WTC11 (cell line): ENCODE measurements around the gene ATP6V1G3. TPM values are rescaled to one million over a fixed set of nuclear protein-coding genes. Genes with fewer than 3 reads are reported as not detected.

Experiments used
- ATAC-seq: fragments of 200-7000 bp; cut with Tn5 transposase; 2 replicates; pipeline ENCODE4 v1.10.0; 2021; ENCODE audit warnings: mild to moderate bottlenecking, moderate library complexity
- CTCF ChIA-PET: fragments of 300-600 bp; sonication (Branson Sonifier 250); formaldehyde crosslinking; loops from one replicate; lab custom pipeline; 2021; ENCODE audit warnings: antibody characterized with exemption; lab: Charles Lee
- POLR2A ChIA-PET: fragments of 350-600 bp; sonication (Branson Sonifier 250); formaldehyde crosslinking; loops from one replicate; lab custom pipeline; 2021; ENCODE audit warnings: antibody characterized with exemption; lab: Charles Lee
- DNase-seq: peaks from one replicate; pipeline ENCODE4 v3.0.0; 2021; ENCODE audit warnings: low spot score
- H3K27ac Mint-ChIP-seq: 2 replicates; pipeline ENCODE4 v1.8.0; 2021; ENCODE audit warnings: mixed read lengths
- H3K27me3 Mint-ChIP-seq: 2 replicates; pipeline ENCODE4 v1.8.0; 2021; ENCODE audit warnings: low read depth, mild to moderate bottlenecking, moderate library complexity, mixed read lengths
- H3K36me3 Mint-ChIP-seq: 2 replicates; pipeline ENCODE4 v1.8.0; 2021; ENCODE audit warnings: mixed read lengths
- H3K4me1 Mint-ChIP-seq: 2 replicates; pipeline ENCODE4 v1.8.0; 2022; ENCODE audit warnings: mixed read lengths
- H3K4me3 Mint-ChIP-seq: 2 replicates; pipeline ENCODE4 v1.8.0; 2021; ENCODE audit warnings: mild to moderate bottlenecking, moderate library complexity, mixed read lengths
- H3K9me3 Mint-ChIP-seq: 2 replicates; pipeline ENCODE4 v1.8.0; 2021; ENCODE audit warnings: mixed read lengths
- CREB1 ChIP-seq: sonication (generic); formaldehyde crosslinking; IDR thresholded peaks from 2 replicates; pipeline ENCODE4 v1.8.0; 2023; ENCODE audit warnings: mild to moderate bottlenecking, missing genetic modification reagents
- EMX1 ChIP-seq: fragments of 250-450 bp; sonication (Bioruptor Pico); IDR thresholded peaks from 2 replicates; pipeline ENCODE4 v1.8.0; 2021; ENCODE audit warnings: mild to moderate bottlenecking
- FOXK1 ChIP-seq: sonication (generic); formaldehyde crosslinking; IDR thresholded peaks from 2 replicates; pipeline ENCODE4 v1.8.0; 2022; ENCODE audit warnings: mild to moderate bottlenecking, moderate library complexity, missing genetic modification reagents
- HMGA2 ChIP-seq: fragments of 250-450 bp; sonication (Bioruptor Pico); IDR thresholded peaks from 2 replicates; pipeline ENCODE4 v1.4.0; 2021; ENCODE audit warnings: mild to moderate bottlenecking, moderate library complexity
- HMGXB4 ChIP-seq: sonication (generic); formaldehyde crosslinking; IDR thresholded peaks from 2 replicates; pipeline ENCODE4 v1.8.1; 2023; ENCODE audit warnings: mild to moderate bottlenecking, moderate library complexity, missing genetic modification reagents
- MLX ChIP-seq: sonication (generic); formaldehyde crosslinking; IDR thresholded peaks from 2 replicates; pipeline ENCODE4 v1.8.1; 2023; ENCODE audit warnings: mild to moderate bottlenecking, missing genetic modification reagents, moderate library complexity
- NFYB ChIP-seq: sonication (generic); formaldehyde crosslinking; conservative IDR thresholded peaks from 2 replicates; pipeline ENCODE4 v1.8.0; 2022; ENCODE audit warnings: low read depth, missing genetic modification reagents
- RELA ChIP-seq: sonication (generic); formaldehyde crosslinking; IDR thresholded peaks from 2 replicates; pipeline ENCODE4 v1.8.1; 2022; ENCODE audit warnings: missing genetic modification reagents, mild to moderate bottlenecking, borderline replicate concordance
- TCF7 ChIP-seq: sonication (generic); formaldehyde crosslinking; IDR thresholded peaks from 2 replicates; pipeline ENCODE4 v1.8.0; 2022; ENCODE audit warnings: mild to moderate bottlenecking, low read depth, missing genetic modification reagents, moderate library complexity
- TEAD4 ChIP-seq: sonication (generic); formaldehyde crosslinking; IDR thresholded peaks from 2 replicates; pipeline ENCODE4 v1.8.0; 2022; ENCODE audit warnings: mild to moderate bottlenecking, missing genetic modification reagents
- ZMAT4 ChIP-seq: fragments of 250-450 bp; sonication (Bioruptor Pico); IDR thresholded peaks from 2 replicates; pipeline ENCODE4 v1.9.0; 2021; ENCODE audit warnings: mild to moderate bottlenecking
- ZNF219 ChIP-seq: sonication (generic); formaldehyde crosslinking; IDR thresholded peaks from 2 replicates; pipeline ENCODE4 v1.8.0; 2023; ENCODE audit warnings: missing genetic modification reagents, mild to moderate bottlenecking, borderline replicate concordance
- ZNF317 ChIP-seq: sonication (generic); formaldehyde crosslinking; IDR thresholded peaks from 2 replicates; pipeline ENCODE4 v1.8.1; 2023; ENCODE audit warnings: low read depth, mild to moderate bottlenecking, moderate library complexity, missing genetic modification reagents, borderline replicate concordance
- ZNF396 ChIP-seq: fragments of 250-450 bp; sonication (Bioruptor Pico); IDR thresholded peaks from 2 replicates; pipeline ENCODE4 v1.8.0; 2021; ENCODE audit warnings: mild to moderate bottlenecking, moderate library complexity, borderline replicate concordance
- ZNF671 ChIP-seq: fragments of 250-450 bp; sonication (Bioruptor Pico); IDR thresholded peaks from 2 replicates; pipeline ENCODE4 v1.8.0; 2021; ENCODE audit warnings: mild to moderate bottlenecking
- total RNA-seq: library from RNA; stranded (reverse); gene quantifications from 3 replicates; pipeline ENCODE4 v1.2.3, GENCODE V29; 2021
- TF ChIP-seq, protein P1 (sequence below): sonication (generic); formaldehyde crosslinking; IDR thresholded peaks from 2 replicates; pipeline ENCODE4 v1.8.1; 2022; ENCODE audit warnings: missing genetic modification reagents, borderline replicate concordance
- TF ChIP-seq, protein P2 (sequence below): sonication (generic); formaldehyde crosslinking; IDR thresholded peaks from 2 replicates; pipeline ENCODE4 v1.8.0; 2023; ENCODE audit warnings: mild to moderate bottlenecking, missing genetic modification reagents

ATP6V1G3 gene
- total RNA-seq, 1 experiment from 2014 or later: not detected

- TF ChIP-seq HMGXB4 (CRISPR knock-in tag): no peak
- TF ChIP-seq ZNF671 (CRISPR knock-in tag): no peak
- no peak for TF ChIP-seq HMGA2 (CRISPR knock-in tag)
- TF ChIP-seq, all 79 proteins: peak for 0
Observed at GRCh38 chr1:198559362-198559761, 18.9 kb upstream of the ATP6V1G3 start (continued).

- peaks cover 3% of the 10 kb centered on the region for H3K4me1 Mint-ChIP-seq
- no peaks in the 10 kb centered on the region for H3K27me3 Mint-ChIP-seq
- no peak overlapping the region for H3K27ac Mint-ChIP-seq
- POLR2A ChIA-PET: no interaction called here
- H3K4me3 Mint-ChIP-seq: no peak overlapping the region
- ATAC-seq (no peak), DNase-seq (no peak)
- H3K9me3 Mint-ChIP-seq: no peaks in the 10 kb centered on the region
- CTCF ChIA-PET: no interaction called here
- TF ChIP-seq MLX (CRISPR knock-in tag) (no peak), NFYB (CRISPR knock-in tag) (no peak), ZNF219 (CRISPR knock-in tag) (no peak)
- TF ChIP-seq, all 79 proteins: peak for 0
- no peaks in the 10 kb centered on the region for H3K36me3 Mint-ChIP-seq
Observed at GRCh38 chr1:198558402-198558801, 17.9 kb upstream of the ATP6V1G3 start.

GRCh38 chr1:198556971-198557370 is 16.5 kb upstream of the ATP6V1G3 start:
- no peaks in the 10 kb centered on the region for H3K9me3 Mint-ChIP-seq
- H3K27me3 Mint-ChIP-seq: no peaks in the 10 kb centered on the region
- POLR2A ChIA-PET: no interaction called here
- no peak for DNase-seq
- CTCF ChIA-PET: no interaction called here
- 0 out of 2 replicates have a peak, but pooled peaks cover 2% of the 10 kb centered on the region for H3K4me1 Mint-ChIP-seq
- no peak for ATAC-seq
- no peak overlapping the region for H3K27ac Mint-ChIP-seq
- TF ChIP-seq CREB1 (CRISPR knock-in tag) (no peak), ZMAT4 (CRISPR knock-in tag) (no peak), ZNF317 (CRISPR knock-in tag) (no peak), EMX1 (CRISPR knock-in tag) (no peak), ZNF219 (CRISPR knock-in tag) (no peak), TCF7 (CRISPR knock-in tag) (no peak), ZNF396 (CRISPR knock-in tag) (no peak), NFYB (CRISPR knock-in tag) (no peak), FOXK1 (CRISPR knock-in tag) (no peak), TEAD4 (no peak), RELA (no peak)
- TF ChIP-seq, protein P1, sequence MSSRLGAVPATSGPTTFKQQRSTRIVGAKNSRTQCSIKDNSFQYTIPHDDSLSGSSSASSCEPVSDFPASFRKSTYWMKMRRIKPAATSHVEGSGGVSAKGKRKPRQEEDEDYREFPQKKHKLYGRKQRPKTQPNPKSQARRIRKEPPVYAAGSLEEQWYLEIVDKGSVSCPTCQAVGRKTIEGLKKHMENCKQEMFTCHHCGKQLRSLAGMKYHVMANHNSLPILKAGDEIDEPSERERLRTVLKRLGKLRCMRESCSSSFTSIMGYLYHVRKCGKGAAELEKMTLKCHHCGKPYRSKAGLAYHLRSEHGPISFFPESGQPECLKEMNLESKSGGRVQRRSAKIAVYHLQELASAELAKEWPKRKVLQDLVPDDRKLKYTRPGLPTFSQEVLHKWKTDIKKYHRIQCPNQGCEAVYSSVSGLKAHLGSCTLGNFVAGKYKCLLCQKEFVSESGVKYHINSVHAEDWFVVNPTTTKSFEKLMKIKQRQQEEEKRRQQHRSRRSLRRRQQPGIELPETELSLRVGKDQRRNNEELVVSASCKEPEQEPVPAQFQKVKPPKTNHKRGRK (CRISPR knock-in tag): no peak
- TF ChIP-seq, protein P2, sequence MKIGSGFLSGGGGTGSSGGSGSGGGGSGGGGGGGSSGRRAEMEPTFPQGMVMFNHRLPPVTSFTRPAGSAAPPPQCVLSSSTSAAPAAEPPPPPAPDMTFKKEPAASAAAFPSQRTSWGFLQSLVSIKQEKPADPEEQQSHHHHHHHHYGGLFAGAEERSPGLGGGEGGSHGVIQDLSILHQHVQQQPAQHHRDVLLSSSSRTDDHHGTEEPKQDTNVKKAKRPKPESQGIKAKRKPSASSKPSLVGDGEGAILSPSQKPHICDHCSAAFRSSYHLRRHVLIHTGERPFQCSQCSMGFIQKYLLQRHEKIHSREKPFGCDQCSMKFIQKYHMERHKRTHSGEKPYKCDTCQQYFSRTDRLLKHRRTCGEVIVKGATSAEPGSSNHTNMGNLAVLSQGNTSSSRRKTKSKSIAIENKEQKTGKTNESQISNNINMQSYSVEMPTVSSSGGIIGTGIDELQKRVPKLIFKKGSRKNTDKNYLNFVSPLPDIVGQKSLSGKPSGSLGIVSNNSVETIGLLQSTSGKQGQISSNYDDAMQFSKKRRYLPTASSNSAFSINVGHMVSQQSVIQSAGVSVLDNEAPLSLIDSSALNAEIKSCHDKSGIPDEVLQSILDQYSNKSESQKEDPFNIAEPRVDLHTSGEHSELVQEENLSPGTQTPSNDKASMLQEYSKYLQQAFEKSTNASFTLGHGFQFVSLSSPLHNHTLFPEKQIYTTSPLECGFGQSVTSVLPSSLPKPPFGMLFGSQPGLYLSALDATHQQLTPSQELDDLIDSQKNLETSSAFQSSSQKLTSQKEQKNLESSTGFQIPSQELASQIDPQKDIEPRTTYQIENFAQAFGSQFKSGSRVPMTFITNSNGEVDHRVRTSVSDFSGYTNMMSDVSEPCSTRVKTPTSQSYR (CRISPR knock-in tag): no peak
- TF ChIP-seq, all 79 proteins: peak for 0
- no peak overlapping the region for H3K4me3 Mint-ChIP-seq
- H3K36me3 Mint-ChIP-seq: no peaks in the 10 kb centered on the region
